HepG2 (cell line): ENCODE measurements around the gene IRF6. TPM values are rescaled to one million over a fixed set of nuclear protein-coding genes. Genes with fewer than 3 reads are reported as not detected.
A peak's percentile ranks its signal among the peaks of the same experiment; 100 is the strongest.

Experiments
- CSRNP2 ChIP-seq: sonication (generic); formaldehyde crosslinking; conservative IDR thresholded peaks from 2 replicates; pipeline ENCODE4 v1.8.0; 2022; ENCODE audit warnings: low read depth, missing genetic modification reagents
- DMTF1 ChIP-seq: sonication (generic); formaldehyde crosslinking; IDR thresholded peaks from 2 replicates; pipeline ENCODE4 v1.4.0; 2020; ENCODE audit warnings: mild to moderate bottlenecking, missing genetic modification reagents
- EP300 ChIP-seq, 3 experiments: sonication (generic) in 1 of 3; formaldehyde crosslinking in 1 of 3; IDR thresholded peaks; 2 replicates each; pipeline versions ENCODE4 v1.5.1 to v1.6.1; 2011 to 2020; ENCODE audit warnings: low read depth in 2 of 3, low read length in 2 of 3, borderline replicate concordance in 1 of 3, improper control_type of control experiment in 1 of 3, mild to moderate bottlenecking in 1 of 3, missing genetic modification reagents in 1 of 3, moderate library complexity in 1 of 3
- HES4 ChIP-seq: sonication (generic); formaldehyde crosslinking; IDR thresholded peaks from 2 replicates; pipeline ENCODE4 v1.9.0; 2021; ENCODE audit warnings: mild to moderate bottlenecking, missing genetic modification reagents, borderline replicate concordance
- JUND ChIP-seq: sonication (generic); formaldehyde crosslinking; IDR thresholded peaks from 2 replicates; pipeline ENCODE4 v1.8.0; 2022; ENCODE audit warnings: mild to moderate bottlenecking, missing genetic modification reagents
- NKX3-1 ChIP-seq: sonication (generic); formaldehyde crosslinking; IDR thresholded peaks from 2 replicates; pipeline ENCODE4 v1.5.0; 2020; ENCODE audit warnings: missing genetic modification reagents
- NR2F2 ChIP-seq: IDR thresholded peaks from 2 replicates; pipeline ENCODE4 v1.6.1; 2012; ENCODE audit warnings: low read depth, inconsistent platforms, borderline replicate concordance
- PAXIP1 ChIP-seq: sonication (generic); formaldehyde crosslinking; conservative IDR thresholded peaks from 2 replicates; pipeline ENCODE4 v1.4.0; 2020; ENCODE audit warnings: mild to moderate bottlenecking, missing genetic modification reagents, moderate library complexity
- PCBP1 ChIP-seq: fragments of 200-400 bp; formaldehyde crosslinking; IDR thresholded peaks from 2 replicates; pipeline ENCODE4 v1.6.1; 2017; ENCODE audit warnings: mild to moderate bottlenecking, low read depth, low read length, borderline replicate concordance
- TEF ChIP-seq: sonication (generic); formaldehyde crosslinking; IDR thresholded peaks from 2 replicates; pipeline ENCODE4 v1.5.0; 2020; ENCODE audit warnings: missing genetic modification reagents
- ZBTB1 ChIP-seq: sonication (generic); formaldehyde crosslinking; IDR thresholded peaks from 2 replicates; pipeline ENCODE4 v1.4.0; 2020; ENCODE audit warnings: missing genetic modification reagents, borderline replicate concordance
- ZNF589 ChIP-seq: sonication (generic); formaldehyde crosslinking; conservative IDR thresholded peaks from 2 replicates; pipeline ENCODE4 v1.8.0; 2022; ENCODE audit warnings: mild to moderate bottlenecking, moderate library complexity, missing genetic modification reagents
- ZNF639 ChIP-seq: conservative IDR thresholded peaks from 2 replicates; pipeline ENCODE4 v1.6.1; 2018; ENCODE audit warnings: missing genetic modification reagents
- ZSCAN22 ChIP-seq: sonication (generic); formaldehyde crosslinking; IDR thresholded peaks from 2 replicates; pipeline ENCODE4 v1.4.0; 2020; ENCODE audit warnings: mild to moderate bottlenecking, missing genetic modification reagents
- polyA plus RNA-seq, 8 experiments: library from polyadenylated mRNA; depleted of rRNA in 3 of 8; stranded (reverse) in 7 of 8; unstranded in 1 of 8; fragments of >200 nt; fragmentation: Illumina TruSeq in 4 of 8; extraction: Trizol in 4 of 8; gene quantifications; 2 replicates each; pipeline versions ENCODE4 v1.2.1 to v1.2.3, GENCODE V29; 2011 to 2016; ENCODE audit warnings: low read depth in 4 of 8, missing spikeins in 1 of 8, mixed read lengths in 1 of 8; ENCODE audit not compliant: insufficient read depth in 1 of 8
- total RNA-seq, 5 experiments: library from RNA; depleted of rRNA; stranded (reverse); fragments of >200 nt; fragmentation: Illumina TruSeq; extraction: Trizol; gene quantifications; 2 replicates each; pipeline ENCODE4 v1.2.3, GENCODE V29; 2016; ENCODE audit warnings: low read depth in 1 of 5

Gene IRF6
- total and polyA plus RNA-seq, 2 of the 13 experiments (the other 11 are each of a cell fraction or from before 2014, with no cell fraction given): 0.02 TPM; not detected in 1

DNA sequence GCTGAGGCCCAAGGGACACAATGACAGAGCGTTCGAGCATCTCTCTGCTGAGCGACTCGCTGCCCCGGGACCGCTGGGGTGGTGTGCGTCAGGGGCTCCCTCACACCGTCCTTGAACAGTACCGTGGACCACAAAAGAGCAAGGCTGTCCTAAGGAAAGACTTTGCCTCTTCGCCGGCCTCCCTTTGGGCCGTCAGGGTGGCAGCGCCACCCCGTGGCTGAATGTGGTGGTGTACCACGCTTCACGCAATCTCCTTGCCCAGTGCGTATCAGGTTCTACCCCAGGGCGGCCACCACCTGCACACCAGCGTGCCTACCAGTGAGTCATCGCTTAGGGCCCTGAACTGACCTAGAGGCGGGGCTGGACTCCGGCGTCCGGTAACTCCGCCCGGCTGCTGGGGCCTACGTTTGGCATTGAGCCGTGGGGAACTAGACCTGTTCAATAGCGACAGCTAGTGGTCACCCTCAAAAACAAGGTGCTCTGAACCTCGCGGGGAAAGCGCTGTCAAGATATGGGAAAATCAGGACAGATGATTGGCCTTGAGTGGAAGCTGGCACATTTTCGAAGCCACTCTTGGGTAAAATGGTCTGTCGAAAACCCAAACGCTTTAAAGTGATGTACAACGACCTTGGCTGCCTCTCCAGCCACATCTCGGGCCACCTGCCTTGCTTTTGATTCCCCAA, 58.2 kb downstream of the IRF6 start (continued):
- peak; percentile 56 for TF ChIP-seq PAXIP1 (CRISPR knock-in tag)
- no peak for TF ChIP-seq ZBTB1 (CRISPR knock-in tag)
- TF ChIP-seq DMTF1 (CRISPR knock-in tag): no peak
- TF ChIP-seq JUND (CRISPR knock-in tag): peak; percentile 96
- no peak for TF ChIP-seq ZNF589 (CRISPR knock-in tag)
- no peak for TF ChIP-seq ZSCAN22 (CRISPR knock-in tag)
- TF ChIP-seq PCBP1: no peak
- no peak for TF ChIP-seq NKX3-1 (CRISPR knock-in tag)
- no peak for TF ChIP-seq TEF
- TF ChIP-seq ZNF639 (CRISPR knock-in tag): no peak
- TF ChIP-seq EP300 (IDR thresholded peaks at IDR 0.05; ENCODE audit: low read depth in 2 of 2, low read length in 2 of 2): no peak
- no peak for TF ChIP-seq EP300 (CRISPR knock-in tag; IDR thresholded peaks at IDR 0.05; ENCODE audit: borderline replicate concordance)
- TF ChIP-seq CSRNP2: no peak
- TF ChIP-seq HES4 (CRISPR knock-in tag): 0 out of 2 replicates have a peak, but pooled peaks have one; percentile 36
- no peak; the same call in 1 of the 2 replicates for TF ChIP-seq NR2F2
